GM12864 (cell line): ENCODE data around the gene SSU72.
"Not testable (repeated sequence)": the region's sequence is repeated elsewhere in the genome, so short reads cannot be mapped to it uniquely, and the experiment has no call there.

Experiments used
- DNase-seq: peaks from one replicate; pipeline ENCODE4 v3.0.0-alpha.2; 2011; ENCODE audit warnings: low read depth
- H3K4me3 ChIP-seq: 2 replicates; pipeline ENCODE4 v1.5.1; 2011; ENCODE audit warnings: mild to moderate bottlenecking, low read depth, low read length, control low read depth
- TF ChIP-seq, protein P1 (sequence below): IDR thresholded peaks from 2 replicates; pipeline ENCODE4 v1.5.1; 2011; ENCODE audit warnings: low read depth, mild to moderate bottlenecking, moderate library complexity, low read length, control low read depth, inconsistent platforms; ENCODE audit errors: missing control alignments

SSU72 gene

GRCh38 chr1:1560178-1560577 lies 14.5 kb downstream of the SSU72 start:
- H3K4me3 ChIP-seq: no peak overlapping the region
- DNase-seq: no peak
- TF ChIP-seq, protein P1, sequence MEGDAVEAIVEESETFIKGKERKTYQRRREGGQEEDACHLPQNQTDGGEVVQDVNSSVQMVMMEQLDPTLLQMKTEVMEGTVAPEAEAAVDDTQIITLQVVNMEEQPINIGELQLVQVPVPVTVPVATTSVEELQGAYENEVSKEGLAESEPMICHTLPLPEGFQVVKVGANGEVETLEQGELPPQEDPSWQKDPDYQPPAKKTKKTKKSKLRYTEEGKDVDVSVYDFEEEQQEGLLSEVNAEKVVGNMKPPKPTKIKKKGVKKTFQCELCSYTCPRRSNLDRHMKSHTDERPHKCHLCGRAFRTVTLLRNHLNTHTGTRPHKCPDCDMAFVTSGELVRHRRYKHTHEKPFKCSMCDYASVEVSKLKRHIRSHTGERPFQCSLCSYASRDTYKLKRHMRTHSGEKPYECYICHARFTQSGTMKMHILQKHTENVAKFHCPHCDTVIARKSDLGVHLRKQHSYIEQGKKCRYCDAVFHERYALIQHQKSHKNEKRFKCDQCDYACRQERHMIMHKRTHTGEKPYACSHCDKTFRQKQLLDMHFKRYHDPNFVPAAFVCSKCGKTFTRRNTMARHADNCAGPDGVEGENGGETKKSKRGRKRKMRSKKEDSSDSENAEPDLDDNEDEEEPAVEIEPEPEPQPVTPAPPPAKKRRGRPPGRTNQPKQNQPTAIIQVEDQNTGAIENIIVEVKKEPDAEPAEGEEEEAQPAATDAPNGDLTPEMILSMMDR: no peak

DNA sequence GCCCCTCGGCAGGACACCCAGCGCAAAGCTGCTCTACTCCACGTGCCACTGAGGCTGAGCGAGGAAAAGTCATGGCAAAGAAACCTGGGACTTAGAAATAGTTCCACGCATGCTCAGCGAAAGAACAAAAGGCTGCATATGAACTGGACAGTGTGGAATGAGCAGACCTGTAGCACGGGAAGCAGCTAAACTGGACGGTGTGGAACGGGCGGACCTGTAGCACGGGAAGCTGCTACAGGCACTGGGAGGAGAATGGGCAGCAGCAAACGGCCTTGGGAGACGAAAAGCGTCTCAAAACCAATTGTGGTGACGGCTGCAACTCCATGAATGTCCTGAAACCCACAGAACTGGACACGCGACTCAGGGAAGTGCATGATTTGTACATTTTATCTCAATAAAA lies 15.6 kb downstream of the SSU72 start:
- DNase-seq: no peak
- no peak overlapping the region for H3K4me3 ChIP-seq
- TF ChIP-seq, protein P1: no peak

DNA sequence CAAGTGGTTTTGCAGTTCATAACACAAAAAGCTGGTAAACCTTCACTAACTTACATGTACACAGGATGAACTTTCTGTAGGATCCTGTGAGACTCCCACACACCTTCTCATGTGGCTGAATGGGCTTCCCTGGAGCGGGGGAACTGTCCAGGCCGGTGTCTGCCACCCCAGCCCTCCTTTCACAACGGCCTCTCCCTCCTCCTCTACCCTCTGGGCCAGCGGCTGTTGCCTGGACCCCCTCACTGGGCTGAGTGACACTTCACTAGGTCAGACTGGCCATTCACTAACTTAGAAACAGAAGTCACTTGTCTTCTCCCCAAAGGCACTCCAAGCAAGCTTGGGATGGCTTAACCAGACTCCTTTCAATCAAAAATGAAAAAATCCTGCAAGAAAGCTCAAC lies 16.1 kb downstream of the SSU72 start:
- no peak for DNase-seq
- TF ChIP-seq, protein P1: no peak
- no peak overlapping the region for H3K4me3 ChIP-seq

DNA sequence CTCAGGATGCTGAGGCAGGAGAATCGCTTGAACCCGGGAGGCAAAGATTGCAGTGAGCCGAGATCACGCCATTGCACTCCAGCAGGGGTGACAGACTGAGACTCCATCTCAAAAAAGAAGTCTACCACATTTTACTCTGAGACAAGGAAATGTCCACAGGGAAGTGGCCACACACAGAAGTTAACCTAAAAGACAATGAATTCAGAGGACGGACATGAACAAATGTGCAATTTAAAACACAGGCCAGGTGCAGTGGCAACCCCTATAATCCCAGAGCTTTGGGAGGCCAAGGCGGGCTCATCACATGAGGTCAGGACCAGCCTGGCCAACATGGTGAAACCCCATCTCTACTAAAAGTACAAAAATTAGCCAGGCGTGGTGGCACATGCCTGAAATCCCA lies 17.0 kb downstream of the SSU72 start:
- not testable (repeated sequence) for DNase-seq

DNA sequence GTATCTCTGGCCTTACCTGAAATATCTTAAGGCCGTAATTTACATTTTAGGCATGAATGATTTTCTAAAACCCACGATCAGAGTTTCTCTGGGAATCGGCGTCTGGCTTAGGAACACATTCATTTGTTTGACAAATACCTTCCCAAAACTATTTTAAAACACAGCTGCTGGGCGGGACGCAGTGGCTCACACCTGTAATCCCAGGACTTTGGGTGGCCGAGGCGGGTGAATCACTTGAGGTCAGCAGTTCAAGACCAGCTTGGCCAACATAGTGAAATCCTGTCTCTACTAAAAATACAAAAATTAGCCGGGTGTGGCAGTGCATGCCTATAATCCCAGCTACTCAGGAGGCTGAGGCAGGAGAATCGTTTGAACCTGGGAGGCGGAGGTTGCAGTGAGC lies 17.7 kb downstream of the SSU72 start:
- not testable (repeated sequence) for DNase-seq, H3K4me3 ChIP-seq

More for the DNA sequence above, 17.0 kb downstream of the SSU72 start:
- H3K4me3 ChIP-seq: not testable (repeated sequence)

DNA sequence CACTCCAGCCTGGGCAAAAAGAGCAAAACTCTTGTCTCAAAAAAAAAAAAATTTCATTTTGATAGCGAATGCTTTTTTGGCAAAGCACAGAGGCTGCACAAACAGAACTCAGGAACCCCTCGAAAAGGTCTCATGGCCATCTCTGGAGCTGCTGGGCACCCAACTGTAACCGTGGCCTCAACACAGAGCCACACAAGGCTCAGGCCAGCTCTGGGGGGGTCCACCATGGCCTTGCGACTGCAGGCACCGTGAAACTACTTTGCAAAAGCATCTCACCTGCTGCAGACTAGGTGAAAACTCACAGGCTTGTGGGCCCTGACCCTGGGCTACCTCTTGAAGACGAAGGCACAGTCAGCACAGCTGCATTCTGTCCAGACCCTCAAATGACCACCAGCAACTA lies 18.2 kb downstream of the SSU72 start:
- TF ChIP-seq, protein P1: no peak
- no peak for DNase-seq
- no peak overlapping the region for H3K4me3 ChIP-seq

- H3K4me3 ChIP-seq: no peak overlapping the region
- no peak for DNase-seq
- TF ChIP-seq, protein P1: no peak
These were observed 19.4 kb downstream of the SSU72 start for GRCh38 chr1:1554926-1555915.

GRCh38 chr1:1554550-1554925 lies 20.1 kb downstream of the SSU72 start:
- H3K4me3 ChIP-seq: no peak overlapping the region
- DNase-seq: no peak
- TF ChIP-seq, protein P1: no peak
